Stimulated activated CD8-positive, alpha-beta memory T cell treated with anti-CD3 and anti-CD28 coated beads, Interleukin-15, amount 100 ng/mL, for 24 hours (primary cell): Measurements from ENCODE around the gene DHRS1.
"Not testable (repeated sequence)": the region's sequence is repeated elsewhere in the genome, so short reads cannot be mapped to it uniquely, and the experiment has no call there.

Experiments
- DNase-seq: peaks from one replicate; pipeline ENCODE4 v3.0.0-alpha.2; 2020; ENCODE audit warnings: low read depth

Gene DHRS1

DNA sequence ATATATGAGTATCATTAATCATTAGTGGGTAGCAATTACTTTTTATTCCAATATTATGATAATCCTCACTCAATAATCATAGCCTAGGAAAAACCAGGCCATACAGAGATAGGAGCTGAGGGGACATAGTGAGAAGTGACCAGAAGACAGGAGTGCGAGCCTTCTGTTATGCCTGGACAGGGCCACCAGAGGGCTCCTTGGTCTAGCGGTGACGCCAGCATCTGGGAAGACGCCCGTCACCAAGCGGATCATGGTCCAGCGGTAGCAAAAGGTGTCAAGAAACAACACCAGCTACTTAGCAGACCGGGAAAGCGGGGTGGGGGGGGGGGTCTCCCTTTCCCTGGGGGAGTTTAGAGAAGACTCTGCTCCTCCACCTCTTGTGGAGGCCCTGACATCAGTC lies 28.3 kb upstream of the DHRS1 start:
- not testable (repeated sequence) for DNase-seq

DNA sequence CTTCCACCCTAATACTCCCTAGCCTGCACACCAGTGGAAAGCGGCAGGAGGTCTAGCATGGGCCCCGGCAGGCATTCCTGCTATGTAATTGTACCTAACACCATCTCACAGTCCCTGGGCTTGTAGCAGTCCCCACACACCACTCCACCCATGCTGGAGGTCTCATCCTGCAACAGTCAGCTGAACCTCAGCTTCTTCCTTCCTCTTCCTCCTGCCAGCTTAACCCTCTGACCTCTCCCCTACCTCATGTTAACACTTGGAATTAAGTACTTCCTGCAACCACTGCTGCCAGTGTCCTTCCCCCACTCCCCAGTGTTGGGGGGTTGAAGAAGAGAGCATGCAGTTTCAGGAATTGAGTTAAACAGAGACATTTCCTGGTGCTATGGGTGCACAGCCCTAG lies 27.7 kb upstream of the DHRS1 start:
- no peak for DNase-seq

DNA sequence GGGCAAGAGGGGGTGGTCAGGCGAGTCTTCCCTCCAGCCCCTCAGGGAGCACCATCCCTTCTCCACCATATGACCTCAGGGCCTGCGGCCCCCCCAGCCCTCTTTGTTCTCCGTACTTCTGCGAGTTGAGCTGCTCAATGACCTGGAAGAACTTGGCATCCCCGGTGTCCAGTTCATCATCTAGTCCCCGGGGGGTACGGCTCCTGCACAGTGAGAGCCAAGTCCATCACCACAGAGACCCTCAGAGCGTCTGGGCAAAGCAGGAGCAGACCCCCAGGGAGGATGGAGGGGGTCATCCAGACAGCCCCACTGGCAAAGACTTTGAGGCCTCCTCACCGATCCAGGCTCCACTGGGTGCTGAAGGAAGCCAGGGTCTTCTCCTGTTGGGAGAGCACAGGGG lies 26.4 kb upstream of the DHRS1 start:
- DNase-seq = no peak

DNA sequence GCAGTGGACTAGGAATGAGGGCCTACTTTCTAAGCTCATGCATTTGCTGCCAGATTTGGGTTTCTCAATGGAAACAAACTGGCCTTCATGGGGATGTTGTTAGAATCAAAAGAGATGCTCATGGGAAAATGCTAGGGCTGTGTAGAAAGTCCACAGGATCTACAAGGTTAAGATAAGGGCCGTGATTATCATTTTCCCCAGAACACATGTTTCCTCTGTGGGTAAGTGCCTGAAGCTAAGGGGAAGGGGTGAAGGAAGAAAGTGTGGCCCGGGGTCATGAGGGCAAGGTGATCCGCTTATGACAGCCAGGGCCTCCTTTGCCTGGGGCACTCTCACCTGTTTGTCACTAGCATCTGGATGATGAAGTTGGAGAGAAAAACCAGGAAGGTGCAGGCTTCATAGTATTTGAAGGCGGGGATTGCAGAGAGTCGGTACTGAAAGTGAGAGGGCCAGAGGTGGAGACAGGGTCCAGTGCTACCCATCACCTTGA lies 25.5 kb upstream of the DHRS1 start:
- DNase-seq = no peak

DNA sequence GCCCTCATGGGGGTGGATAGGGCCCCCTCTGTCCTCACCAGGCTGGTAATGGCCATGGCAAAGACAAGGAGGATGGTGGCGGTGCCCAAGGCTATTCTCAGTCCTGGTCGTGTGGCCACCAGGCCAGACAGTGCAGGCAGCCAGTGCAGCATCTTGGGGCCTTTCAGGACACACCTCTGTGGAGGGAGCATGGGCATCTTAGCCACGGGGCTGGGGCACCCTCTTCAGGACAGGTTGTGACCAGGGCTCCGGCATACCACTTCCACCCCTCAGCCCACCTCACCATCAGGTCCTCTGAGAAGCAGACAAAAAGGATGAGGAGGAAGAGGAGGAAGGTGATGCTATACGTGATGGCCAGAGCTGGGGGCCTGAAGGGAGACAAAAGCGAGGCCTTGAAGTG lies 24.4 kb upstream of the DHRS1 start:
- DNase-seq = no peak

DNA sequence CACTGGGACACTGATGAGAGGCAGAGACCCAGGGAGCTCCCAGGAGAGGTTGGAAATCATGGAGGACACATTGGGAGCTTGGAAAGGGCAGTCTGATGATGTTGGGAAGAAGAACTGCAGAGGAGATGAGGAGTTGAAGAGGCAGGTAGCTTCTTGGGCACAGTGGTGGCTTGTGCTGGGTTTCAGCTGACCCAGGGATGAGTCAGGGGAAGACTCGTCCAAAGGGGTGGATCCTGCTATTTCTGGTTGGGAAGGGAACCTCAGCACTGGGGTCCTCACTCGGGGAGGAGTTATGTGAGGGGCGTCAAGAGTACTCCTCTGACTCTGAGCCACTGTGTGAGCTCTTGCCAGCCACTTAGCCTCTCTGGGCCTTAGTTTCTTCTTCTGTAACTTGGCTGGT lies 23.8 kb upstream of the DHRS1 start:
- no peak for DNase-seq

DNA sequence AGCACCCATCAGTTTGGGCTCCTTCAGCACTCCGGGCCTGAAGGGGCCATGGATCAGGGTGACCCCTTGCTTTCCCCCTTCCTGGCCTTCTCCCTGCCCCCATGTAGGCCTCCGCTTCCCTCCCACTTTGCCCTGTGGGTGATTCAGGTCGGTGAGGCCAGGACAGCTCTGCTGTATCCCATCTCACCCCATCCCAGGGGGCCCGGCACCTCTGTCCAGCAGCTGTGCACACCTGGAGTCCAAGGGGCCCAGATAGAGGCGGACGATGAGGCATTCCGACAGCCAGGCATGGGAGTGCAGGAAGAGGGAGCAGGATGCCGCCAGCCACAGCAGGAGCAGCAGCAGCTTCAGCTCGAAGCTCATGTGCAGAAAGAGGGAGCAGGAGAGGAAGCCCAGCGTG lies 23.1 kb upstream of the DHRS1 start:
- no peak for DNase-seq

DNA sequence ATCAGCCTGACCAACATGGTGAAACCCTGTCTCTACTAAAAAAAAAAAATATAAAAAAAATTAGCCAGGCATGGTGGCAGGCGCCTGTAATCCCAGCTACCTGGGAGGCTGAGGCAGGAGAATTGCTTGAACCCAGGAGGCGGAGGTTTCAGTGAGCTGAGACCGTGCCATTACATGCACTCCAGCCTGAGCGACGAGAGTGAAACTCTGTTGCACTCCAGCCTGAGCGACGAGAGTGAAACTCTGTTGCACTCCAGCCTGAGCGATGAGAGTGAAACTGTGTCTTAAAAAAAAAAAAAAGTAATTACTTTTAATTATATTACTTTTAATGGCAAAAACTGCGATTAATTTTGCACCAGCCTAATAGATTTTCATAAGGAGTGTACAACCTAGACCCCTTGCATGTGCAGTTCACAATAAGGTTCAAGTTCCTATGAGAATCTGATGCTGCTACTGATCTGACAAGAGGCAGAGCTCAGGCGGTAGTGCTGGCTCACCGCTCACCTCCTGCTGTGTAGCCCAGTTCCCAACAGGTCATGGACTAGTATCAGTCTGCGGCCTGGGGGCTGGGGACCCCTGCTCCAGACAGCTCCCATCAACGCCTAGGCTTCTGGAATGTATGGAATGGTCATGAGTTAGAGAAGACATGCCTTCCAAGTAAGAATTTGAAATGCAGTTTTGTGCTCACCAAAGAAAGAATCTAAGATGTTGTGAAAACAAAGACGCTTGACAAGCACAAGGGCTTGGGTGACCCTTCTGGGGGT lies 21.8 kb upstream of the DHRS1 start:
- DNase-seq = no peak

DNA sequence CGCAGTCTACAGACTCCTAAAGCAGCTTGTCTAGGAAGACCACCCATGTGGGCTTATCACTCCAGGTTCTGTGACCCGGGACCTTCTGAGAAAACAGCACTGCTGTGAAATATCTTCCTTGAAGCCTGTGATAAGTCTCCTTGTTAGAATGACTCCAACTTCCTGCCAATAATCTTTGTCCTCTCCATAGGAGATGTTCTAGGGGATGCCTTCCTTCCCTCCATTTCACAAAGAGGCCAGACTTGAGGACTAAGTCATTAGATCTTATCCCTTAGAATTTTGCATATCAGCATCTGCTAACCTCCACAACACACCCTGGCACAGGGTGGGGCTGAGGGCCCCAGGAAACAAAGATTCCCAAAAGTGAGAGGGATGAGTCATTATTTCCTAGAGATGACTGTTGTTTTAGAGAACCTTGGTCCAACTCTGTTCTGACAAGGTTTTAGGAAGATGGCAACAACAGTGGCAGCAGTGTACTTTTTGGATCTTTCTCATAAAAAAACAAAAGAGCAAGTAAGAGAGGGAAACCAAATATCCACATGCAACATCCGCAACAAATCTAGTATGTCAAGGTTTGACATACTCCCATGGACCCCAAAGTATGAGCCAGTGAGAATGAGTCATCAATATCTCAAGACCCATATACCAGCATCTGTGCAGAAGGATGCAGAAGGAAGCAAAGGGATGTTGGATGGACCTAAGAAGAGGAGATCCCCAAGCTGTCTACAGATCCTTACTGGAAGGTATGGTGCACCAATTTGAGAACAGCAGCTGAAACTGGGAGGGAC lies 17.8 kb upstream of the DHRS1 start:
- DNase-seq = no peak

DNA sequence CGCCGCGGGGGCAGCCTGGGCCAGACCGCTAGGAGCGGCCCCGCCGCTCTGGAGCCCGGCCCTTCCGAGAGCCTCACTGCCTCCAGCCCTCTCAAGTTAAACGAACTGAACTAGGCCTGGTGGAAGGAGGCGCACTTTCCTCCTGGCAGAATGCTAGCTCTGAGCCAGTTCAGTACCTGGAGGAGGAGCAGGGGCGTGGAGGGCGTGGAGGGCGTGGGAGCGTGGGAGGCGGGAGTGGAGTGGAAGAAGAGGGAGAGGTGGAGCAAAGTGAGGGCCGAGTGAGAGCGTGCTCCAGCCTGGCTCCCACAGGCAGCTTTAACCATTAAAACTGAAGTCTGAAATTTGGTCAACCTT lies 17.0 kb upstream of the DHRS1 start:
- no peak for DNase-seq

DNA sequence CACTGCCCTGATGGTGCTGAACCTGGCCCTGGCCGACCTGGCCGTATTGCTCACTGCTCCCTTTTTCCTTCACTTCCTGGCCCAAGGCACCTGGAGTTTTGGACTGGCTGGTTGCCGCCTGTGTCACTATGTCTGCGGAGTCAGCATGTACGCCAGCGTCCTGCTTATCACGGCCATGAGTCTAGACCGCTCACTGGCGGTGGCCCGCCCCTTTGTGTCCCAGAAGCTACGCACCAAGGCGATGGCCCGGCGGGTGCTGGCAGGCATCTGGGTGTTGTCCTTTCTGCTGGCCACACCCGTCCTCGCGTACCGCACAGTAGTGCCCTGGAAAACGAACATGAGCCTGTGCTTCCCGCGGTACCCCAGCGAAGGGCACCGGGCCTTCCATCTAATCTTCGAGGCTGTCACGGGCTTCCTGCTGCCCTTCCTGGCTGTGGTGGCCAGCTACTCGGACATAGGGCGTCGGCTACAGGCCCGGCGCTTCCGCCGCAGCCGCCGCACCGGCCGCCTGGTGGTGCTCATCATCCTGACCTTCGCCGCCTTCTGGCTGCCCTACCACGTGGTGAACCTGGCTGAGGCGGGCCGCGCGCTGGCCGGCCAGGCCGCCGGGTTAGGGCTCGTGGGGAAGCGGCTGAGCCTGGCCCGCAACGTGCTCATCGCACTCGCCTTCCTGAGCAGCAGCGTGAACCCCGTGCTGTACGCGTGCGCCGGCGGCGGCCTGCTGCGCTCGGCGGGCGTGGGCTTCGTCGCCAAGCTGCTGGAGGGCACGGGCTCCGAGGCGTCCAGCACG lies 16.4 kb upstream of the DHRS1 start:
- no peak for DNase-seq

DNA sequence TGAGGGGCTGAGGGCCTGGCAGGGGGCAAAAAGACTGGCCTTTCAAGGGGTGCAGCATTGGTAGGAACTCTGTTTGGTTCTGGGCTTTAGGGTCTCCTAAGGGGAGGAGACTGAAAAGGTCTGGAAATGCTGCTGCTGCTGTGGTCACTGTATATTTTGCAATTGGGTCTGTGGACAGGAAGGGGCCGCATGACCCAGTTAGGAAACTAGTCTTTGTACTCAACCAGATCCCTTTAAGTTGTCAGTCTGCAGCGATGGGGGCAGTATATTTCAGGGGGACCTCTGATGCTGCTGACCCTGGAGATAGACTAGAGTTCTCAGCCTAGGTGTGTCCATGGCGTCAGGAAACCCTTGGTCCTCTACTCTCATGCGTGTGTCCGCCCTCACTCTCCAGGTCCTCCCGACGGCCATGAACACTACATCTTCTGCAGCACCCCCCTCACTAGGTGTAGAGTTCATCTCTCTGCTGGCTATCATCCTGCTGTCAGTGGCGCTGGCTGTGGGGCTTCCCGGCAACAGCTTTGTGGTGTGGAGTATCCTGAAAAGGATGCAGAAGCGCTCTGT lies 15.7 kb upstream of the DHRS1 start:
- no peak for DNase-seq

DNA sequence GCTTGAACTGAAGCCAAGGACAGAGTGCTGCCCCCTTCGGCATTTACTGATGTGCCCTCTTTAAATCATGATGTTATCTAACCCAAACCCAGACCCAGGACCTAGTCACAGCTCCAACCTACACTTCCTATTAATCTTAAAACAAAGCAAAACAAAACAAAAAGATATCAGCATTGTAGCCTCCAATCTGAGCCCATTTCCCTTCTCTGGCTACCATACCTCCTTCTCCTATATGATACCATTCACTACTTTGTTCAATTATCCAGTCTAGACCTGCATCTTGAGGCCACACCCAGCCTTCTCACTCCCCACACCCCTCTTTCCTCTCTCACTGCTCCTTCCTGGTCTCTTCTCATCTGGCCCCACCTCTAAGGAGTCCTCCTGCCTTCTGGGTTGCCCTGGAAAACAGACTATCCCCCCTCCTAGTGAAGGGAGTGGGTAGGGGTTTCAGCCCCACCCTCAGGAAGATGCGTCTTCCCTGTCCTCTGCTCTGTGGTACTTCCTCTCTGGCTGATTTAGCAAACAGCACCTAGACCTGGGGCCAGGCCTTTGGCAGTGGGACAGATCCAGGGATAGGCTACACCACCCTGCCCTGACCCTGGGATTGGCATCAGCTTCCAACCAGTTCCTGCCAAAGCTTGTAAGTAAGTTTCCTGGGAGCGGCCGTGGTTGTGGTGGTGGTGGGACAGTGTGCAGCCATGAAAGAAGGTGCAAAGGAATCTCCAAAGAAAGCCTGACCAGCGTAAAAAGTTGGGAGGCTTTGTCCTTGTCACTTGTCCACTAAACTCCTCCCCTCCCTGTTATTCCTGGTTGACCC lies 15.0 kb upstream of the DHRS1 start:
- no peak for DNase-seq

DNA sequence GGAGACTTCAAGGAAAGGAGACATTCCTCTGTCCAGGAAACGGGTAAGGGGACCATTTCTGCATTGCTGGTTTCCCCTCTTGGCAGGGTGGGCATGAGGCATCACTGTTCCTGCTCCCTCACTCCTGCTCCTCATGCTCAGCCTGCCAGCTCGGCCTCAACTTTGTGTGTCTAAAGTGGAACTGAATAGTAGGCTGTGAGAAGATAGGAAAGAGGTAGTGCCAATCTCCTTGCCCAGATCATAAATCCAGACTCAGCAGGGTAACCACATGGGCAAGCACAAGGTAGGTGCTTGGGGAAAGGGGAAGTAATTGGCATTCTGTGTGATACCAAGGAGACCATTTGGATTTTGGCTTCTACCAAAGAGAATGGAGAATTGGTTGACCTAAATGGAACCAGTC lies 14.3 kb upstream of the DHRS1 start:
- no peak for DNase-seq

DNA sequence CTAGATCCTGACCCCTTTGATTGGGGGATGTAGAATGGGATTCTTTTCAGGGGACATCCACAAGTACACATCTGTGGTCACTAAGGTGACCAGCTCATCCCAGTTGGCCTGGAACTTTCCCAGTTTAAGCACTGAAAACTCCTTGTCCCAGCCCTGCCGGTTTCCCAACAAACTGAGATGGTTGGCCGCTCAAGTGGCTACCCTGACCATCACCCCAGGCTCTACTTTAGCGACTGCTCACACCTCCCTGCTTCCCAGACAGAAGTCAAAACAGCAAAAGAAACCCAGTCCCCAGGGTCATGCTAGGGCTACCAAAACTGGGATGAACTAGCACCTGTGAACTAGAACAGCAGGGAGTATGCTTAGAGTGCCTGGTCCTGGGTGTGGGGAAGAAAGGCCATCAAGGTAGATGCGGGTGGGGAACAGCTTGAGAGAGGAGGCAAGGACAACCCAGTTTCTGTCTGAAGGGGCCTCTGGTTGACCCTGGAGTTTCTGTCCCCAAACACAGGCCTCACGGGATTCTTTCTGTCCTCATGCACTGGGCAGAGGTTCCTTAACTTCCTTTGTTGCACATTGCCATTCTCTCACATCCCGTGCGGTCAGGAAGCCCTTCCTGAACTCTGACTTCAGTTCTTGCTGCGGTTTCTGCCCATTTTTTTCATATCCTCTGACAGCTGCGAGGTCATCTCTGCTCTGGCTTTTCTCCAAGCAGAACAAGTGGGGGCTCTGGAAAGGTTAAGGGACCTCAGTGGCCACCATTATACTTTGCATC lies 13.3 kb upstream of the DHRS1 start:
- no peak for DNase-seq

DNA sequence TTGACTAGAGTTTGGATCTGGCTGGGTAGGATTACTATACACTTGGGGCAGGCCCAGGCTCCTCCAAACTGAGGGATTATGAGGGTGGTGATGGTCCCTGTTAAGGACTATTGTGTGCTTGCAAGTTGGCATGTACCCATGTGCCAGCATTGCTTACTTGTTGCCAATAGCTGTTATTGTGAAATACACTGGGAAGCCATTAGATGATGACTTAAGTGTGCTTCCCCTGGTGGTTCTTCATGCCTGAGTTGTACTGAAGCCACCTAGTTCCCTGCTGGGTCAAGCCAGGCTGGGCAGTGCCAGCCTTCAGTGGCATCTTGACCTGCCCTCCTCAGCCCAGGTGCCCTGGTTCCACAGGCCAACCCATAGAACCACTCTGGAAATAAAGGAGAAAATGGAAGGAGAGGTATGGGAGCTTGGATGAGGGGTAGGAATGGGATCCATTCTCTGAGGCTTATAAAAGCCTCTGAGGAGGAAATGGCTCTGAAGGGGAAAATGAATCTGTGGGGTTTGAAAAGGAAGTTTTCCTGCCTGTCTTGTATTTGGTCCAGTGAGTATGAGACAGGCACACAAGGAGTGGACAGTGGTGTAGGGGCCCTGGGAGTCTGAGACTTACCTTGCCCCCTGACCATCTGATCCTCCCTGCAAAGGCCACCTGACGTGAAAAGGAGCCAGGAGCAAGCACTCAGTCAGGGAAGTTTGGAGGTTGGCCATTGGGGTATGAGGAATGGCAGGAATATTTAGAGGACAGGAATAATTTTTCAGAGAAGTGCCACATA lies 12.4 kb upstream of the DHRS1 start:
- no peak for DNase-seq

DNA sequence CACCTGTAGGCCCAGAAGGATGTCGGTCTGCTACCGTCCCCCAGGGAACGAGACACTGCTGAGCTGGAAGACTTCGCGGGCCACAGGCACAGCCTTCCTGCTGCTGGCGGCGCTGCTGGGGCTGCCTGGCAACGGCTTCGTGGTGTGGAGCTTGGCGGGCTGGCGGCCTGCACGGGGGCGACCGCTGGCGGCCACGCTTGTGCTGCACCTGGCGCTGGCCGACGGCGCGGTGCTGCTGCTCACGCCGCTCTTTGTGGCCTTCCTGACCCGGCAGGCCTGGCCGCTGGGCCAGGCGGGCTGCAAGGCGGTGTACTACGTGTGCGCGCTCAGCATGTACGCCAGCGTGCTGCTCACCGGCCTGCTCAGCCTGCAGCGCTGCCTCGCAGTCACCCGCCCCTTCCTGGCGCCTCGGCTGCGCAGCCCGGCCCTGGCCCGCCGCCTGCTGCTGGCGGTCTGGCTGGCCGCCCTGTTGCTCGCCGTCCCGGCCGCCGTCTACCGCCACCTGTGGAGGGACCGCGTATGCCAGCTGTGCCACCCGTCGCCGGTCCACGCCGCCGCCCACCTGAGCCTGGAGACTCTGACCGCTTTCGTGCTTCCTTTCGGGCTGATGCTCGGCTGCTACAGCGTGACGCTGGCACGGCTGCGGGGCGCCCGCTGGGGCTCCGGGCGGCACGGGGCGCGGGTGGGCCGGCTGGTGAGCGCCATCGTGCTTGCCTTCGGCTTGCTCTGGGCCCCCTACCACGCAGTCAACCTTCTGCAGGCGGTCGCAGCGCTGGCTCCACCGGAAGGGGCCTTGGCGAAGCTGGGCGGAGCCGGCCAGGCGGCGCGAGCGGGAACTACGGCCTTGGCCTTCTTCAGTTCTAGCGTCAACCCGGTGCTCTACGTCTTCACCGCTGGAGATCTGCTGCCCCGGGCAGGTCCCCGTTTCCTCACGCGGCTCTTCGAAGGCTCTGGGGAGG lies 11.3 kb upstream of the DHRS1 start, which contains the start of gene LTB4R:
TSS of gene LTB4R (plus strand) at position 857 of the 959 bp plus-strand sequence. CDS start 4,150 bp downstream, outside the sequence.
- no peak for DNase-seq

DNA sequence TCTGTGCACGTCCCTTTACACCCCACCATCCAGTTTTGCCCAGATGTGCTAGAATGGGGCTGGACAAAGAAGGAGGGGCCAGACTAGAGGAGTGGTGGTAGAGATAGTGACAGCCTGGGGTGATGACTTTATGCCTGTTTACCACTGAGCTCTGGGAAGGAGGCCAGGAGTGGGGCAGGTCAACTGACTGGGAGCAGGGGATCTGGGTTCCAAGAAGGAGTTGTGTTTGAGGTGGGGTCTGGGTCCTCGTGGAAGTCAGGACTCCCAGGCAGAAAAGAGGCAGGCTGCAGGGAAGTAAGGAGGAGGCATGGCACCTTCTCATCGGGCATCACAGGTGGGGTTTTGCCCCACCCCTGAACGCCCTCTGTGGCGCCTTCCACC lies 10.7 kb upstream of the DHRS1 start:
- no peak for DNase-seq
